ENCODE measurements around the gene SMIM35.

Gene SMIM35

GRCh38 chr11:118117790-118118601 is 31.2 kb upstream of the SMIM35 start:
- no peaks in the 10 kb centered on the region for H3K4me1 ChIP-seq (ENCODE audit: control insufficient read depth, insufficient read depth, low read length)
- no peak overlapping the region for H3K4me3 ChIP-seq (ENCODE audit: low read depth, low read length)
- no peaks in the 10 kb centered on the region for H3K9me3 ChIP-seq (ENCODE audit: control insufficient read depth, insufficient read depth, low read depth, low read length)
- no peak overlapping the region for H3K27ac ChIP-seq (ENCODE audit: extremely low read depth, low read depth, low read length)
- POLR2A ChIA-PET = no interaction called here
- CTCF ChIA-PET = interaction anchor here (0.9 kb wide), 1 partner anchor 65 kb away, joined by 3 read pairs; no protein-coding TSS in a partner anchor
- no peaks in the 10 kb centered on the region for H3K36me3 ChIP-seq (ENCODE audit: control insufficient read depth in 2 of 2, insufficient read depth in 1 of 2, low read length in 2 of 2)
- TF ChIP-seq ZNF362 (tag by site-specific recombination; IDR thresholded peaks at IDR 0.05) (no peak), ZNF837 (tag by site-specific recombination; IDR thresholded peaks at IDR 0.05) (no peak), ZNF561 (tag by site-specific recombination; IDR thresholded peaks at IDR 0.05; ENCODE audit: borderline replicate concordance) (no peak), ZNF274 (IDR thresholded peaks at IDR 0.05; ENCODE audit: low read length) (no peak), ZNF274 (tag by site-specific recombination; IDR thresholded peaks at IDR 0.05; ENCODE audit: borderline replicate concordance) (no peak), YY1 (tag by site-specific recombination; IDR thresholded peaks at IDR 0.05) (no peak), ZFP69B (tag by site-specific recombination; IDR thresholded peaks at IDR 0.05) (no peak), ZNF221 (tag by site-specific recombination; IDR thresholded peaks at IDR 0.05; ENCODE audit: borderline replicate concordance) (no peak), SALL2 (tag by site-specific recombination; IDR thresholded peaks at IDR 0.05; ENCODE audit: borderline replicate concordance) (no peak), ZNF664 (tag by site-specific recombination; IDR thresholded peaks at IDR 0.05) (no peak), ZNF677 (tag by site-specific recombination; IDR thresholded peaks at IDR 0.05) (no peak), GLI2 (tag by site-specific recombination; IDR thresholded peaks at IDR 0.05; ENCODE audit: borderline replicate concordance, low read depth) (no peak), PRDM4 (tag by site-specific recombination; IDR thresholded peaks at IDR 0.05) (no peak), ZNF639 (tag by site-specific recombination; IDR thresholded peaks at IDR 0.05) (no peak), ZNF280D (tag by site-specific recombination; IDR thresholded peaks at IDR 0.05) (no peak), ZNF518A (tag by site-specific recombination; conservative IDR thresholded peaks at IDR 0.05; ENCODE audit: low read depth) (no peak), ZNF132 (tag by site-specific recombination; IDR thresholded peaks at IDR 0.05; ENCODE audit: borderline replicate concordance) (no peak), KLF16 (tag by site-specific recombination; IDR thresholded peaks at IDR 0.05) (no peak), ZEB2 (tag by site-specific recombination; IDR thresholded peaks at IDR 0.05) (no peak), ZNF747 (tag by site-specific recombination; IDR thresholded peaks at IDR 0.05) (no peak), ZNF23 (tag by site-specific recombination; IDR thresholded peaks at IDR 0.05; ENCODE audit: borderline replicate concordance) (no peak)
